Measurements from ENCODE around the gene PRR20G. TPM values are rescaled to one million over a fixed set of nuclear protein-coding genes. Genes with fewer than 3 reads are reported as not detected.

Gene PRR20G
- total RNA-seq, 3 donors from 2014 or later: not detected

DNA sequence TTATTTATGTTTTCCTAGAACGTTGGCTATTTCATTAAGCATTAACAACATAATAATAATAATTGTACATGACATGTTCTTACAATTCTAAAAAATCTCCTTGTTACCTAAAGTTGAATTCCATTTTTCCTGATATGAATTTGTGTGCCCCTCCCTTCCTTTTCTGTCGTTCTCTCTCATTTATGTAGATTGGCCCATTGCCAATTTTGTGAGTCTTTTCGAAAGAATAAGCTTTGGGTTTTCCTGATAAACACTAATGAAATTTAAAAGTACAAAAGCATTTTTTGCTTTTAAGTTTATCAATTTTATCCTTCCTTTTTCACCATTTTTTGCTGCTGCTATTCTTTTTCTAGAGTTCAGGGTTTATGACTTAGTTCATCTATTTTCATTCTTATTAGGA, 50.0 kb downstream of the PRR20G start:
- no peak overlapping the region for H3K4me3 ChIP-seq
- no peak for ATAC-seq
- H3K9me3 ChIP-seq: peaks cover 2% of the 10 kb centered on the region
- no peaks in the 10 kb centered on the region for H3K36me3 ChIP-seq (ENCODE audit: low read depth)
- intact Hi-C loops (cut with DNase I, micrococcal nuclease): no loop called here
- no peaks in the 10 kb centered on the region for H3K4me1 ChIP-seq (ENCODE audit: low read depth)
- no peak for DNase-seq
- TF ChIP-seq, protein P1, sequence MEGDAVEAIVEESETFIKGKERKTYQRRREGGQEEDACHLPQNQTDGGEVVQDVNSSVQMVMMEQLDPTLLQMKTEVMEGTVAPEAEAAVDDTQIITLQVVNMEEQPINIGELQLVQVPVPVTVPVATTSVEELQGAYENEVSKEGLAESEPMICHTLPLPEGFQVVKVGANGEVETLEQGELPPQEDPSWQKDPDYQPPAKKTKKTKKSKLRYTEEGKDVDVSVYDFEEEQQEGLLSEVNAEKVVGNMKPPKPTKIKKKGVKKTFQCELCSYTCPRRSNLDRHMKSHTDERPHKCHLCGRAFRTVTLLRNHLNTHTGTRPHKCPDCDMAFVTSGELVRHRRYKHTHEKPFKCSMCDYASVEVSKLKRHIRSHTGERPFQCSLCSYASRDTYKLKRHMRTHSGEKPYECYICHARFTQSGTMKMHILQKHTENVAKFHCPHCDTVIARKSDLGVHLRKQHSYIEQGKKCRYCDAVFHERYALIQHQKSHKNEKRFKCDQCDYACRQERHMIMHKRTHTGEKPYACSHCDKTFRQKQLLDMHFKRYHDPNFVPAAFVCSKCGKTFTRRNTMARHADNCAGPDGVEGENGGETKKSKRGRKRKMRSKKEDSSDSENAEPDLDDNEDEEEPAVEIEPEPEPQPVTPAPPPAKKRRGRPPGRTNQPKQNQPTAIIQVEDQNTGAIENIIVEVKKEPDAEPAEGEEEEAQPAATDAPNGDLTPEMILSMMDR (IDR thresholded peaks at IDR 0.05): no peak

DNA sequence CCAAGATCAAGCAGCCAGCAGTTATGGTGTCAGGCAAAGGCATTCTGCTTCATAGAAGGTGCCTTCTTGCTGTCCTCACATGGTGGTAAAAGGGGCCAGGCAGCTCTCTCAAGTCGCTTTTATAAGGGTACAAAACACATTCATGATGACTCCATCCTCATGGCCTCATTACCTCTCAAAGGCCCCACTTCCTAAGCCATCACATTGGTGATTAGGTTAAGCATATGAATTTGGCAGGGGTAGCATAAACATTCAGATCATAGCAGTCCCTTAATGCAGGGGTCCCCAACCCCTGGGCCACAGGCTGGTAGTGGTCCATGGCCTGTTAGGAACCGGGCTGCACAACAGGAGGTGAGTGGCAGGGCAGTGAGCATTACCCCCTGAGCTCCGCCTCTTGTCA, 52.1 kb downstream of the PRR20G start:
- intact Hi-C loops (cut with DNase I, micrococcal nuclease): no loop called here
- H3K9me3 ChIP-seq: no peaks in the 10 kb centered on the region
- TF ChIP-seq, protein P1 (IDR thresholded peaks at IDR 0.05): no peak
- DNase-seq (no peak), ATAC-seq (no peak)
- H3K4me1 ChIP-seq (ENCODE audit: low read depth): no peaks in the 10 kb centered on the region
- no peak overlapping the region for H3K4me3 ChIP-seq
- H3K36me3 ChIP-seq (ENCODE audit: low read depth): no peaks in the 10 kb centered on the region

DNA sequence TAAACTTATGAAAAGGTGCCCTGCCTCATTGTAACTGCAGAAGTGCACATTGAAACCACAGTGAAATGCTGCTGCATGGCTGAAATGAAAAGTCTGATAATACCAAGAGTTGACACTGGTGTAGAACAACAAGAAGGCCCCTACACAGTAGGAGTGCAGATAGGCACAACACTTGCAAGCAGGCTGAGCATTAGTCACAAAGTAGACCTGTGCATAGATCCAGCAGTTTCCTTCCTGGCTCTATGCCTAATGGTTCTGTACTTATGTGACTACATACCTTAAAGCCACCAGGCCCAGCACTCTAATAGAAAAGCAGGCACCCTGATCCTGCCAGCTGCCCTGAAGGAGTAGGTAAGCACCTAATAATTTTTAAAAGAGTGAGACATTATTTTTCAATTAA, 53.1 kb downstream of the PRR20G start:
- DNase-seq (no peak), ATAC-seq (no peak)
- TF ChIP-seq, protein P1 (IDR thresholded peaks at IDR 0.05): no peak
- no peak overlapping the region for H3K4me3 ChIP-seq
- intact Hi-C loops (cut with DNase I, micrococcal nuclease): no loop called here
- no peaks in the 10 kb centered on the region for H3K4me1 ChIP-seq (ENCODE audit: low read depth)
- no peaks in the 10 kb centered on the region for H3K9me3 ChIP-seq
- no peaks in the 10 kb centered on the region for H3K36me3 ChIP-seq (ENCODE audit: low read depth)

Other genes starting within 250 kb of the PRR20G start
- gene PRR23E, start 94.9 kb downstream of the PRR20G start, total RNA-seq: not detected